ENCODE data around the gene STN1. TPM values are rescaled to one million over a fixed set of nuclear protein-coding genes. Genes with fewer than 3 reads are reported as not detected.

STN1 gene
- total and polyA plus RNA-seq, 9 of the 15 experiments (the other 6 are each of a cell fraction or from before 2014, with no cell fraction given) = 9.1 to 19.6 (median 13.8) TPM

DNA sequence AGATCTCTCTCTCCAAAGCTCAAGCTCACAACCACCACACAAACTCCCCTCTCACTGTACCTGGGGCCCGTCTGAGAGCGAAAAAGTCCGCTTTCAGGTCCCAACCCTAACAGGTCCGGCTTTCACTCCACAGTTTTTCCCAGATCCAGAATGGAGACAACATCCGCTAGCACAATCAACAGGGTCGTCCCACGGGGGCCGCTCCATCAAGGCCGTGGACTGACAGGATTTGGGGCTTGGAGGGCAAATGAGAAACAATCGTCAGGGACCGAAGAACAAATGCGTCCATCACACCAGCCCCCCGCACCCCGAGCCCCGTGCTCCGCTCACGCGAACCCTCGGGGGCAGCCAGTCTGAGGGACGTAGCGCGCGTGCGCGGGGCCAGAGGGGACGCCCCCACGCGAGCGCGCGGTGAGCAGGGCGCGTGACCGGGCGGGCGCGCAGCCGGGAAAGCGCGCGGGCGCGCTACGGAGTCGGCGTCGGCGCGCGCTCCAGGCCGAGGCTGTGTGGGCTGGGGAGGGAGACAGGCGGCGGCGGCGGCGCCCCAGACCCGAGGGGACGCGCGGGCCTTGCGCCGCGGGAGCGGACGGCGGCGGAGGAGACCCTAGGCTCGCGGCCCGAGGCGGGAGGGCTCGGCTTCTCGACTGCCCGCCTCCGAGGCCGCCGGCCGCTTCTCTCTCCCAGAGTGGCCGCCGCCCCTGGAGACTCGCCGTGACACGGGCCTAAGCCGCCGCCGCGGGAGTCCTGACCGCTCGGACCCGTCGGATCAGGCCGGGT is 48.9 kb upstream of the STN1 start, which contains the start of gene SLK (continued):
- TF ChIP-seq, protein P1, sequence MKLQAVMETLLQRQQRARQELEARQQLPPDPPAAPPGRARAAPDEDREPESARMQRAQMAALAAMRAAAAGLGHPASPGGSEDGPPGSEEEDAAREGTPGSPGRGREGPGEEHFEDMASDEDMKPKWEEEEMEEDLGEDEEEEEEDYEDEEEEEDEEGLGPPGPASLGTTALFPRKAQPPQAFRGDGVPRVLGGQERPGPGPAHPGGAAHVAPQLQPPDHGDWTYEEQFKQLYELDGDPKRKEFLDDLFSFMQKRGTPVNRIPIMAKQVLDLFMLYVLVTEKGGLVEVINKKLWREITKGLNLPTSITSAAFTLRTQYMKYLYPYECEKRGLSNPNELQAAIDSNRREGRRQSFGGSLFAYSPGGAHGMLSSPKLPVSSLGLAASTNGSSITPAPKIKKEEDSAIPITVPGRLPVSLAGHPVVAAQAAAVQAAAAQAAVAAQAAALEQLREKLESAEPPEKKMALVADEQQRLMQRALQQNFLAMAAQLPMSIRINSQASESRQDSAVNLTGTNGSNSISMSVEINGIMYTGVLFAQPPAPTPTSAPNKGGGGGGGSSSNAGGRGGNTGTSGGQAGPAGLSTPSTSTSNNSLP (IDR thresholded peaks at IDR 0.05; ENCODE audit: borderline replicate concordance, low read depth, low read length) = no peak
- TF ChIP-seq POLR2AphosphoS2 (IDR thresholded peaks at IDR 0.05; ENCODE audit: low read length) = no peak
- no peak for TF ChIP-seq SMARCA4 (IDR thresholded peaks at IDR 0.05)
- no peak for TF ChIP-seq U2AF1 (optimal IDR thresholded peaks at IDR 0.05; ENCODE audit: low read depth, low read length)
- no peak for TF ChIP-seq XRCC4 (IDR thresholded peaks at IDR 0.05; ENCODE audit: extremely low read depth, insufficient read depth, insufficient read length)
- TF ChIP-seq ETS2 (tag; IDR thresholded peaks at IDR 0.05; ENCODE audit: borderline replicate concordance, poor library complexity, severe bottlenecking) = no peak
- peak in 1 of 2 experiments; percentile 67; a peak in 1 of 4 replicates for TF ChIP-seq TEAD1 (CRISPR knock-in tag; IDR thresholded peaks at IDR 0.05)
- TF ChIP-seq TCF7L2 (IDR thresholded peaks at IDR 0.05; ENCODE audit: low read depth, low read length) = no peak
- TF ChIP-seq SNIP1 (IDR thresholded peaks at IDR 0.05; ENCODE audit: low read depth) = no peak
- no peak for TF ChIP-seq KDM5B (IDR thresholded peaks at IDR 0.05; ENCODE audit: insufficient replicate concordance, low read depth, low read length)
- TF ChIP-seq ZNF408 (CRISPR knock-in tag; IDR thresholded peaks at IDR 0.05; ENCODE audit: low read depth) = no peak
- TF ChIP-seq RB1 (IDR thresholded peaks at IDR 0.05; ENCODE audit: low read depth) = peak; percentile 85
- TF ChIP-seq SMAD3 (CRISPR knock-in tag; conservative IDR thresholded peaks at IDR 0.05) = no peak
- TF ChIP-seq ZNF707 (CRISPR knock-in tag; conservative IDR thresholded peaks at IDR 0.05) = no peak
- TF ChIP-seq NFIC (IDR thresholded peaks at IDR 0.05) = peak; percentile 48; the same call in 1 of the 2 replicates
- no peak for TF ChIP-seq NR2F6 (CRISPR knock-in tag; IDR thresholded peaks at IDR 0.05)
- no peak for TF ChIP-seq CBFA2T2 (conservative IDR thresholded peaks at IDR 0.05)
- 0 out of 2 replicates have a peak, but pooled peaks have one; percentile 28 for TF ChIP-seq ZNF668 (CRISPR knock-in tag; IDR thresholded peaks at IDR 0.05)
- no peak for TF ChIP-seq ZNF24 (IDR thresholded peaks at IDR 0.05)
- no peak for TF ChIP-seq SIRT6 (IDR thresholded peaks at IDR 0.05; ENCODE audit: low read depth, low read length)
- TF ChIP-seq ZNF174 (CRISPR knock-in tag; IDR thresholded peaks at IDR 0.05) = no peak
- TF ChIP-seq FOXA1 (IDR thresholded peaks at IDR 0.05; ENCODE audit: borderline replicate concordance) = no peak
- no peak for TF ChIP-seq NELFE (IDR thresholded peaks at IDR 0.05; ENCODE audit: insufficient read depth, insufficient read length)
- TF ChIP-seq ESRRA (IDR thresholded peaks at IDR 0.05; ENCODE audit: borderline replicate concordance, low read depth) = peak; percentile 90
- TF ChIP-seq, protein P2, sequence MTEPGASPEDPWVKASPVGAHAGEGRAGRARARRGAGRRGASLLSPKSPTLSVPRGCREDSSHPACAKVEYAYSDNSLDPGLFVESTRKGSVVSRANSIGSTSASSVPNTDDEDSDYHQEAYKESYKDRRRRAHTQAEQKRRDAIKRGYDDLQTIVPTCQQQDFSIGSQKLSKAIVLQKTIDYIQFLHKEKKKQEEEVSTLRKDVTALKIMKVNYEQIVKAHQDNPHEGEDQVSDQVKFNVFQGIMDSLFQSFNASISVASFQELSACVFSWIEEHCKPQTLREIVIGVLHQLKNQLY (CRISPR knock-in tag; conservative IDR thresholded peaks at IDR 0.05) = no peak
- TF ChIP-seq, protein P3, sequence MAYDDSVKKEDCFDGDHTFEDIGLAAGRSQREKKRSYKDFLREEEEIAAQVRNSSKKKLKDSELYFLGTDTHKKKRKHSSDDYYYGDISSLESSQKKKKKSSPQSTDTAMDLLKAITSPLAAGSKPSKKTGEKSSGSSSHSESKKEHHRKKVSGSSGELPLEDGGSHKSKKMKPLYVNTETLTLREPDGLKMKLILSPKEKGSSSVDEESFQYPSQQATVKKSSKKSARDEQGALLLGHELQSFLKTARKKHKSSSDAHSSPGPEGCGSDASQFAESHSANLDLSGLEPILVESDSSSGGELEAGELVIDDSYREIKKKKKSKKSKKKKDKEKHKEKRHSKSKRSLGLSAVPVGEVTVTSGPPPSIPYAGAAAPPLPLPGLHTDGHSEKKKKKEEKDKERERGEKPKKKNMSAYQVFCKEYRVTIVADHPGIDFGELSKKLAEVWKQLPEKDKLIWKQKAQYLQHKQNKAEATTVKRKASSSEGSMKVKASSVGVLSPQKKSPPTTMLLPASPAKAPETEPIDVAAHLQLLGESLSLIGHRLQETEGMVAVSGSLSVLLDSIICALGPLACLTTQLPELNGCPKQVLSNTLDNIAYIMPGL (CRISPR knock-in tag; IDR thresholded peaks at IDR 0.05) = no peak

All from K562 (cell line).